GM18909 (cell line): ENCODE data around the gene IBA57.

Experiments used
- ATAC-seq: cut with Tn5 transposase; IDR thresholded peaks from one replicate; pipeline ENCODE4 v1.9.1; 2021; ENCODE audit warnings: mild to moderate bottlenecking; ENCODE audit not compliant: unreplicated experiment, poor library complexity

The IBA57 gene

GRCh38 chr1:228155596-228156514, 9.7 kb upstream of the IBA57 start:
- ATAC-seq: no peak

- no peak for ATAC-seq
Observed at GRCh38 chr1:228156515-228156881, 9.1 kb upstream of the IBA57 start.

- no peak for ATAC-seq
Observed at GRCh38 chr1:228156941-228157728, 8.5 kb upstream of the IBA57 start.

- no peak for ATAC-seq
Observed at GRCh38 chr1:228157729-228158126, 7.9 kb upstream of the IBA57 start.

- ATAC-seq: no peak
Observed at GRCh38 chr1:228158151-228159007, 7.2 kb upstream of the IBA57 start.

- no peak for ATAC-seq
Observed at GRCh38 chr1:228159008-228159665, 6.5 kb upstream of the IBA57 start.

GRCh38 chr1:228160201-228160761, 5.3 kb upstream of the IBA57 start:
- no peak for ATAC-seq

- no peak for ATAC-seq
Observed at GRCh38 chr1:228161362-228161761, 4.2 kb upstream of the IBA57 start.

- ATAC-seq: no peak
Observed at GRCh38 chr1:228161866-228162265, 3.7 kb upstream of the IBA57 start.

- no peak for ATAC-seq
Observed at GRCh38 chr1:228162286-228163006, 3.2 kb upstream of the IBA57 start.

- no peak for ATAC-seq
Observed at GRCh38 chr1:228163007-228163753, 2.4 kb upstream of the IBA57 start.

GRCh38 chr1:228163776-228164519, 1.7 kb upstream of the IBA57 start:
- ATAC-seq: no peak

GRCh38 chr1:228164561-228165371, 838 bp upstream of the IBA57 start:
- no peak for ATAC-seq

GRCh38 chr1:228166170-228166936, 749 bp downstream of the IBA57 start:
- ATAC-seq: peak; percentile 14

- ATAC-seq: no peak
Observed at GRCh38 chr1:228168563-228169270, 3.1 kb downstream of the IBA57 start.

- ATAC-seq: no peak
Observed at GRCh38 chr1:228169345-228169744, 3.7 kb downstream of the IBA57 start.
